IPS-NIHi7 (cell line): Measurements from ENCODE around the gene OLFML3.
A peak's percentile ranks its signal among the peaks of the same experiment; 100 is the strongest.
"Not testable (repeated sequence)": the region's sequence is repeated elsewhere in the genome, so short reads cannot be mapped to it uniquely, and the experiment has no call there.

Source experiments
- DNase-seq: peaks from one replicate; pipeline ENCODE4 v3.0.0; 2012; ENCODE audit warnings: mixed read lengths; ENCODE audit errors: extremely low spot score

OLFML3 gene

GRCh38 chr1:113978863-113979702 lies at the start of gene OLFML3:
Gene OLFML3, plus strand, starts transcription at chr1:113979474. Its CDS starts 43 bp downstream, at chr1:113979517.
- peak; percentile 87 for DNase-seq

GRCh38 chr1:113929750-113930498 lies 49.4 kb upstream of the OLFML3 start:
- peak; percentile 61 for DNase-seq

- DNase-seq: peak; percentile 41
These were observed 48.6 kb upstream of the OLFML3 start for GRCh38 chr1:113930499-113931161.

GRCh38 chr1:113931451-113931851 lies 47.8 kb upstream of the OLFML3 start:
- DNase-seq: no peak

GRCh38 chr1:113934006-113934405 lies 45.3 kb upstream of the OLFML3 start:
- no peak for DNase-seq

- no peak for DNase-seq
These were observed 44.7 kb upstream of the OLFML3 start for GRCh38 chr1:113934511-113935055.

- no peak for DNase-seq
These were observed 44.1 kb upstream of the OLFML3 start for GRCh38 chr1:113935176-113935575.

GRCh38 chr1:113935970-113936369 lies 43.3 kb upstream of the OLFML3 start:
- no peak for DNase-seq

- no peak for DNase-seq
These were observed 42.1 kb upstream of the OLFML3 start for GRCh38 chr1:113937146-113937545.

GRCh38 chr1:113938192-113938591 lies 41.1 kb upstream of the OLFML3 start:
- no peak for DNase-seq

GRCh38 chr1:113940365-113941244 lies 38.7 kb upstream of the OLFML3 start:
- no peak for DNase-seq

- DNase-seq: no peak
These were observed 38.1 kb upstream of the OLFML3 start for GRCh38 chr1:113941245-113941559.

- DNase-seq: no peak
These were observed 36.7 kb upstream of the OLFML3 start for GRCh38 chr1:113942527-113942926.

- DNase-seq: no peak
These were observed 36.1 kb upstream of the OLFML3 start for GRCh38 chr1:113943028-113943811.

GRCh38 chr1:113945329-113945728 lies 33.9 kb upstream of the OLFML3 start:
- no peak for DNase-seq

- DNase-seq: no peak
These were observed 33.2 kb upstream of the OLFML3 start for GRCh38 chr1:113946112-113946511.

- DNase-seq: no peak
These were observed 32.4 kb upstream of the OLFML3 start for GRCh38 chr1:113946678-113947387.

GRCh38 chr1:113947388-113948107 lies 31.7 kb upstream of the OLFML3 start:
- no peak for DNase-seq

- DNase-seq: not testable (repeated sequence)
These were observed 31.1 kb upstream of the OLFML3 start for GRCh38 chr1:113948151-113948550.
